ENCODE results near the gene TK2. TPM values are rescaled to one million over a fixed set of nuclear protein-coding genes. Genes with fewer than 3 reads are reported as not detected.

Gene TK2
- total and polyA plus RNA-seq, 2 experiments from 2014 or later: 1.8 to 4.2 TPM

DNA sequence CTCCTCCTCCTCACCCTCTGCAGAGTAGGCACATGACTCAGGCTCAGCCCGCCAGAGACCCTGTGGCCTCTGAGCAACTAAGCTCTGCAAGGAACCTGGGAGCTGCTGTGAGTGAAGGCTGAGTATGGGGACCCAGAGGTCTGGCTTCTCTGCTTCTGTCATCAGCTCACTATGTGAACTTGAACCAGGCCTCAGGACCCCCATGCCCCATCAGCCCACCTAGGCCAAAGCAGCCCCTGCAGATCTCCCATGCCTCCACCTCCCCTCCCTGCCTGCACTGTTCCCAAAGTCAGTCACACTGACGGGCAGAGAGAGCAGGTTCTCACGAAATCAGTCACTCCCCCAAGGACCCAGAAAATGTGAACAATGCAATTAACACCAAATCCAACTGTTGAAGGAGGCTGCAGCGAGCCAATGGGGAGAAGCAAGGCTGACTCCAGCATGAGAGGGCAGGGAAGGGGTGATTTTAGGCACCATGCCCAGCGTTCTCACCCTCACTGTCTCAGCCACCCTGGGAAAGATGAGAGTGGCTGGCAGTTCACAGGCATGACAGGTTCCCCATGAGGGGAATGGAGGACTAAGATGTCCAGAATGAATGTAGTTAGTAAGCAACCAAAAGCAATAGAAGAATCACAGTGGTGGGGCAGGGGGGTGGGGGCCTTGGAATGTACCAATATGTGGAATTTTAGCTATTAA is 62.2 kb downstream of the TK2 start:
- Histone ChIP-seq H3K27me3 (ENCODE audit: insufficient read depth) (no peaks in the 10 kb centered on the region), H3K36me3 (ENCODE audit: insufficient read depth) (no peaks in the 10 kb centered on the region), H3K9me2 (ENCODE audit: insufficient read depth) (no peaks in the 10 kb centered on the region), H3K4me1 (ENCODE audit: insufficient read depth) (no peaks in the 10 kb centered on the region), H3F3A (replicated peaks; ENCODE audit: low read depth) (no peaks in the 10 kb centered on the region), H4K20me1 (replicated peaks; ENCODE audit: insufficient read depth) (no peaks in the 10 kb centered on the region), H3K4me3 (no peak overlapping the region), H3K27ac (ENCODE audit: low read depth) (no peak overlapping the region), H3K79me2 (replicated peaks; ENCODE audit: insufficient read depth) (no peaks in the 10 kb centered on the region), H3K4me2 (no peak overlapping the region), H2AFZ (no peak overlapping the region)
- Mint-ChIP-seq H3K36me3 (ENCODE audit: low read depth) (no peaks in the 10 kb centered on the region; the same call in 1 of the 3 replicates), H3K4me3 (no peak overlapping the region), H3K4me1 (peaks cover 7% of the 10 kb centered on the region), H3K27me3 (ENCODE audit: insufficient read depth, low read depth, poor library complexity) (peaks cover 6% of the 10 kb centered on the region), H3K27ac (no peak overlapping the region), H3K9me3 (peaks cover 13% of the 10 kb centered on the region; the same call in 2 of the 3 replicates)
- TF ChIP-seq ETS1 (IDR thresholded peaks at IDR 0.05) (no peak), STAT1 (IDR thresholded peaks at IDR 0.05; ENCODE audit: unreplicated experiment) (no peak), EZH2 (IDR thresholded peaks at IDR 0.05; ENCODE audit: low read depth, unreplicated experiment) (no peak), NANOG (IDR thresholded peaks at IDR 0.05; ENCODE audit: borderline replicate concordance) (no peak), EZH2phosphoT487 (IDR thresholded peaks at IDR 0.05; ENCODE audit: unreplicated experiment) (no peak), ZNF114 (CRISPR knock-in tag; IDR thresholded peaks at IDR 0.05) (no peak), JUNB (IDR thresholded peaks at IDR 0.05; ENCODE audit: unreplicated experiment) (no peak), CREB1 (CRISPR knock-in tag; IDR thresholded peaks at IDR 0.05; ENCODE audit: low read depth) (no peak), ZNF331 (CRISPR knock-in tag; IDR thresholded peaks at IDR 0.05; ENCODE audit: low read depth) (no peak), POLR2AphosphoS5 (IDR thresholded peaks at IDR 0.05; ENCODE audit: low read depth) (no peak), CTCF (conservative IDR thresholded peaks at IDR 0.05; ENCODE audit: low read depth in 2 of 2) (no peak)
- TF ChIP-seq, protein P1, sequence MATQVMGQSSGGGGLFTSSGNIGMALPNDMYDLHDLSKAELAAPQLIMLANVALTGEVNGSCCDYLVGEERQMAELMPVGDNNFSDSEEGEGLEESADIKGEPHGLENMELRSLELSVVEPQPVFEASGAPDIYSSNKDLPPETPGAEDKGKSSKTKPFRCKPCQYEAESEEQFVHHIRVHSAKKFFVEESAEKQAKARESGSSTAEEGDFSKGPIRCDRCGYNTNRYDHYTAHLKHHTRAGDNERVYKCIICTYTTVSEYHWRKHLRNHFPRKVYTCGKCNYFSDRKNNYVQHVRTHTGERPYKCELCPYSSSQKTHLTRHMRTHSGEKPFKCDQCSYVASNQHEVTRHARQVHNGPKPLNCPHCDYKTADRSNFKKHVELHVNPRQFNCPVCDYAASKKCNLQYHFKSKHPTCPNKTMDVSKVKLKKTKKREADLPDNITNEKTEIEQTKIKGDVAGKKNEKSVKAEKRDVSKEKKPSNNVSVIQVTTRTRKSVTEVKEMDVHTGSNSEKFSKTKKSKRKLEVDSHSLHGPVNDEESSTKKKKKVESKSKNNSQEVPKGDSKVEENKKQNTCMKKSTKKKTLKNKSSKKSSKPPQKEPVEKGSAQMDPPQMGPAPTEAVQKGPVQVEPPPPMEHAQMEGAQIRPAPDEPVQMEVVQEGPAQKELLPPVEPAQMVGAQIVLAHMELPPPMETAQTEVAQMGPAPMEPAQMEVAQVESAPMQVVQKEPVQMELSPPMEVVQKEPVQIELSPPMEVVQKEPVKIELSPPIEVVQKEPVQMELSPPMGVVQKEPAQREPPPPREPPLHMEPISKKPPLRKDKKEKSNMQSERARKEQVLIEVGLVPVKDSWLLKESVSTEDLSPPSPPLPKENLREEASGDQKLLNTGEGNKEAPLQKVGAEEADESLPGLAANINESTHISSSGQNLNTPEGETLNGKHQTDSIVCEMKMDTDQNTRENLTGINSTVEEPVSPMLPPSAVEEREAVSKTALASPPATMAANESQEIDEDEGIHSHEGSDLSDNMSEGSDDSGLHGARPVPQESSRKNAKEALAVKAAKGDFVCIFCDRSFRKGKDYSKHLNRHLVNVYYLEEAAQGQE (IDR thresholded peaks at IDR 0.05; ENCODE audit: unreplicated experiment): no peak
- TF ChIP-seq, protein P2, sequence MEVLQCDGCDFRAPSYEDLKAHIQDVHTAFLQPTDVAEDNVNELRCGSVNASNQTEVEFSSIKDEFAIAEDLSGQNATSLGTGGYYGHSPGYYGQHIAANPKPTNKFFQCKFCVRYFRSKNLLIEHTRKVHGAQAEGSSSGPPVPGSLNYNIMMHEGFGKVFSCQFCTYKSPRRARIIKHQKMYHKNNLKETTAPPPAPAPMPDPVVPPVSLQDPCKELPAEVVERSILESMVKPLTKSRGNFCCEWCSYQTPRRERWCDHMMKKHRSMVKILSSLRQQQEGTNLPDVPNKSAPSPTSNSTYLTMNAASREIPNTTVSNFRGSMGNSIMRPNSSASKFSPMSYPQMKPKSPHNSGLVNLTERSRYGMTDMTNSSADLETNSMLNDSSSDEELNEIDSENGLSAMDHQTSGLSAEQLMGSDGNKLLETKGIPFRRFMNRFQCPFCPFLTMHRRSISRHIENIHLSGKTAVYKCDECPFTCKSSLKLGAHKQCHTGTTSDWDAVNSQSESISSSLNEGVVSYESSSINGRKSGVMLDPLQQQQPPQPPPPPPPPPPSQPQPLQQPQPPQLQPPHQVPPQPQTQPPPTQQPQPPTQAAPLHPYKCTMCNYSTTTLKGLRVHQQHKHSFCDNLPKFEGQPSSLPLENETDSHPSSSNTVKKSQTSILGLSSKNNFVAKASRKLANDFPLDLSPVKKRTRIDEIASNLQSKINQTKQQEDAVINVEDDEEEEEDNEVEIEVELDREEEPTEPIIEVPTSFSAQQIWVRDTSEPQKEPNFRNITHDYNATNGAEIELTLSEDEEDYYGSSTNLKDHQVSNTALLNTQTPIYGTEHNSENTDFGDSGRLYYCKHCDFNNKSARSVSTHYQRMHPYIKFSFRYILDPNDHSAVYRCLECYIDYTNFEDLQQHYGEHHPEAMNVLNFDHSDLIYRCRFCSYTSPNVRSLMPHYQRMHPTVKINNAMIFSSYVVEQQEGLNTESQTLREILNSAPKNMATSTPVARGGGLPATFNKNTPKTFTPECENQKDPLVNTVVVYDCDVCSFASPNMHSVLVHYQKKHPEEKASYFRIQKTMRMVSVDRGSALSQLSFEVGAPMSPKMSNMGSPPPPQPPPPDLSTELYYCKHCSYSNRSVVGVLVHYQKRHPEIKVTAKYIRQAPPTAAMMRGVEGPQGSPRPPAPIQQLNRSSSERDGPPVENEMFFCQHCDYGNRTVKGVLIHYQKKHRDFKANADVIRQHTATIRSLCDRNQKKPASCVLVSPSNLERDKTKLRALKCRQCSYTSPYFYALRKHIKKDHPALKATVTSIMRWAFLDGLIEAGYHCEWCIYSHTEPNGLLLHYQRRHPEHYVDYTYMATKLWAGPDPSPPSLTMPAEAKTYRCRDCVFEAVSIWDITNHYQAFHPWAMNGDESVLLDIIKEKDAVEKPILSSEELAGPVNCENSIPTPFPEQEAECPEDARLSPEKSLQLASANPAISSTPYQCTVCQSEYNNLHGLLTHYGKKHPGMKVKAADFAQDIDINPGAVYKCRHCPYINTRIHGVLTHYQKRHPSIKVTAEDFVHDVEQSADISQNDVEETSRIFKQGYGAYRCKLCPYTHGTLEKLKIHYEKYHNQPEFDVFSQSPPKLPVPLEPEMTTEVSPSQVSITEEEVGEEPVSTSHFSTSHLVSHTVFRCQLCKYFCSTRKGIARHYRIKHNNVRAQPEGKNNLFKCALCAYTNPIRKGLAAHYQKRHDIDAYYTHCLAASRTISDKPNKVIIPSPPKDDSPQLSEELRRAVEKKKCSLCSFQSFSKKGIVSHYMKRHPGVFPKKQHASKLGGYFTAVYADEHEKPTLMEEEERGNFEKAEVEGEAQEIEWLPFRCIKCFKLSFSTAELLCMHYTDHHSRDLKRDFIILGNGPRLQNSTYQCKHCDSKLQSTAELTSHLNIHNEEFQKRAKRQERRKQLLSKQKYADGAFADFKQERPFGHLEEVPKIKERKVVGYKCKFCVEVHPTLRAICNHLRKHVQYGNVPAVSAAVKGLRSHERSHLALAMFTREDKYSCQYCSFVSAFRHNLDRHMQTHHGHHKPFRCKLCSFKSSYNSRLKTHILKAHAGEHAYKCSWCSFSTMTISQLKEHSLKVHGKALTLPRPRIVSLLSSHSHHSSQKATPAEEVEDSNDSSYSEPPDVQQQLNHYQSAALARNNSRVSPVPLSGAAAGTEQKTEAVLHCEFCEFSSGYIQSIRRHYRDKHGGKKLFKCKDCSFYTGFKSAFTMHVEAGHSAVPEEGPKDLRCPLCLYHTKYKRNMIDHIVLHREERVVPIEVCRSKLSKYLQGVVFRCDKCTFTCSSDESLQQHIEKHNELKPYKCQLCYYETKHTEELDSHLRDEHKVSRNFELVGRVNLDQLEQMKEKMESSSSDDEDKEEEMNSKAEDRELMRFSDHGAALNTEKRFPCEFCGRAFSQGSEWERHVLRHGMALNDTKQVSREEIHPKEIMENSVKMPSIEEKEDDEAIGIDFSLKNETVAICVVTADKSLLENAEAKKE (CRISPR knock-in tag; IDR thresholded peaks at IDR 0.05): no peak
- DNase-seq (ENCODE audit: low spot score) (no peak), ATAC-seq (no peak)

Data from GM23338 (cell line).